Endothelial cell of umbilical vein (primary cell): ENCODE data around the gene FSTL3. TPM values are rescaled to one million over a fixed set of nuclear protein-coding genes. Genes with fewer than 3 reads are reported as not detected.
A peak's percentile ranks its signal among the peaks of the same experiment; 100 is the strongest.
"Not testable (repeated sequence)": the region's sequence is repeated elsewhere in the genome, so short reads cannot be mapped to it uniquely, and the experiment has no call there.

Experiments used
- Bru-seq: library from RNA; stranded (reverse); fragments of 400-500 nt; gene quantifications from one replicate; lab custom pipeline; 2021; lab: Mats Ljungman, UMichigan
- BruChase-seq, 2 experiments: library from RNA; stranded (reverse); fragments of 400-500 nt; gene quantifications; one replicate each; lab custom pipeline; 2021; lab: Mats Ljungman, UMichigan
- BruUV-seq: library from RNA; stranded (reverse); fragments of 400-500 nt; replicated peaks from 2 replicates; lab custom pipeline; 2021; lab: Mats Ljungman, UMichigan
- CTCF ChIA-PET: fragments of 300-600, 350-600 bp; sonication (Branson Sonifier 250); formaldehyde crosslinking; loops from one replicate; lab custom pipeline; 2021; ENCODE audit warnings: antibody characterized with exemption, inconsistent platforms; lab: Charles Lee
- POLR2A ChIA-PET: fragments of 300-600, 350-600 bp; sonication (Branson Sonifier 250); formaldehyde crosslinking; loops from one replicate; lab custom pipeline; 2021; ENCODE audit warnings: antibody characterized with exemption, inconsistent platforms; lab: Charles Lee
- DNase-seq: peaks from one replicate; pipeline ENCODE4 v3.0.0-alpha.2; 2011; ENCODE audit warnings: low read depth, low spot score
- FAIRE-seq: peaks from 2 replicates; lab custom pipeline; 2011; peaks lifted over from hg19 to GRCh38; lab: Jason Lieb, UNC
- H2AFZ ChIP-seq: 2 replicates; pipeline ENCODE4 v1.6.0; 2012; ENCODE audit warnings: low read depth, low read length, control low read depth, inconsistent platforms
- H3K27ac ChIP-seq: 2 replicates; pipeline ENCODE4 v1.5.1; 2011; ENCODE audit warnings: low read depth, mild to moderate bottlenecking, control low read depth, low read length, moderate library complexity; ENCODE audit not compliant: insufficient read depth
- H3K27me3 ChIP-seq, 2 experiments: 2 replicates each; pipeline versions ENCODE4 v1.6.0 to v1.6.1; 2011; ENCODE audit warnings: low read length in 2 of 2, mixed read lengths in 1 of 2; ENCODE audit not compliant: control insufficient read depth in 2 of 2, insufficient read depth in 2 of 2
- H3K36me3 ChIP-seq, 2 experiments: 2 replicates in 1 of 2; 3 replicates in 1 of 2; pipeline ENCODE4 v1.5.1; 2011; ENCODE audit warnings: low read length in 2 of 2, mild to moderate bottlenecking in 1 of 2, moderate library complexity in 1 of 2; ENCODE audit not compliant: control insufficient read depth in 2 of 2, insufficient read depth in 2 of 2; ENCODE audit errors: extremely low read depth in 1 of 2
- H3K4me1 ChIP-seq: 3 replicates; pipeline ENCODE4 v1.5.1; 2011; ENCODE audit warnings: mild to moderate bottlenecking, low read length; ENCODE audit not compliant: control insufficient read depth, insufficient read depth; ENCODE audit errors: extremely low read depth
- H3K4me2 ChIP-seq: 2 replicates; pipeline ENCODE4 v1.6.1; 2011; ENCODE audit warnings: low read length, control low read depth, mixed read lengths; ENCODE audit not compliant: insufficient read depth
- H3K4me3 ChIP-seq, 3 experiments: fragments of 200-600 bp in 1 of 3; sonication (generic), shearing (Covaris generic) in 1 of 3; replicated peaks in 1 of 3; 2 replicates each; pipeline ENCODE4 v1.5.1; 2011 to 2016; ENCODE audit warnings: control low read depth in 3 of 3, low read length in 3 of 3, mild to moderate bottlenecking in 2 of 3, inconsistent platforms in 1 of 3, low read depth in 1 of 3, moderate library complexity in 1 of 3; ENCODE audit not compliant: insufficient read depth in 1 of 3
- H3K79me2 ChIP-seq: 2 replicates; pipeline ENCODE4 v1.6.0; 2012; ENCODE audit warnings: low read length, inconsistent platforms; ENCODE audit not compliant: control insufficient read depth, insufficient read depth
- H3K9ac ChIP-seq: replicated peaks from 2 replicates; pipeline ENCODE3; 2011; ENCODE audit warnings: low read length, control low read depth; ENCODE audit not compliant: insufficient read depth; ENCODE audit errors: extremely low read depth
- H3K9me1 ChIP-seq: replicated peaks from 3 replicates; pipeline ENCODE4 v1.6.0; 2011; ENCODE audit warnings: mild to moderate bottlenecking, low read length; ENCODE audit not compliant: control insufficient read depth, insufficient read depth; ENCODE audit errors: extremely low read depth
- H3K9me3 ChIP-seq: replicated peaks from 2 replicates; pipeline ENCODE4 v1.5.1; 2012; ENCODE audit warnings: low read length, inconsistent platforms; ENCODE audit not compliant: control insufficient read depth, insufficient read depth
- H4K20me1 ChIP-seq: replicated peaks from 2 replicates; pipeline ENCODE3; 2011; ENCODE audit warnings: mild to moderate bottlenecking, low read length; ENCODE audit not compliant: control insufficient read depth, insufficient read depth; ENCODE audit errors: extremely low read depth
- CTCF ChIP-seq, 2 donors: IDR thresholded peaks; 1 replicate in 1 of 2; 2 replicates in 1 of 2; pipeline ENCODE4 v1.5.1; 2011; ENCODE audit warnings: low read length in 2 of 2, mild to moderate bottlenecking in 2 of 2, moderate library complexity in 2 of 2, control low read depth in 1 of 2, inconsistent platforms in 1 of 2, low read depth in 1 of 2; ENCODE audit not compliant: insufficient read depth in 1 of 2; ENCODE audit errors: extremely low read depth in 1 of 2
- EZH2 ChIP-seq: IDR thresholded peaks from 2 replicates; pipeline ENCODE4 v1.6.1; 2012; ENCODE audit warnings: borderline replicate concordance, low read depth, mild to moderate bottlenecking, moderate library complexity, low read length, inconsistent platforms; ENCODE audit not compliant: severe bottlenecking
- JUN ChIP-seq: IDR thresholded peaks from 2 replicates; pipeline ENCODE4 v1.6.1; 2011; ENCODE audit warnings: borderline replicate concordance, low read depth; ENCODE audit not compliant: insufficient read length, insufficient read depth
- POLR2A ChIP-seq: IDR thresholded peaks from 2 replicates; pipeline ENCODE4 v1.6.1; 2012; ENCODE audit warnings: low read depth, mild to moderate bottlenecking, control low read depth, low read length
- POLR2AphosphoS5 ChIP-seq: IDR thresholded peaks from 2 replicates; pipeline ENCODE4 v1.6.1; 2012; ENCODE audit warnings: low read depth, mild to moderate bottlenecking, control low read depth, low read length, moderate library complexity; ENCODE audit not compliant: insufficient read depth
- dilution Hi-C: fragments of 300-500 bp; cut with MboI; formaldehyde crosslinking; loops from one replicate; pipeline ENCODE4 v1.15.0; 2019; ENCODE audit warnings: low sequenced_read_pairs; ENCODE audit not compliant: extremely low pct_ligation_motif_present
- intact Hi-C: fragments of 100-400 bp; cut with micrococcal nuclease; formaldehyde crosslinking; loops from one replicate; pipeline ENCODE4 v1.10.0; 2022
- long read RNA-seq: library from polyadenylated mRNA; stranded (forward); transcript quantifications from one replicate; pipeline ENCODE4 v2.0.0, GENCODE V29; 2021
- polyA minus RNA-seq, 3 experiments: library from RNA; depleted of rRNA, polyadenylated mRNA; stranded (reverse); fragments of >200 nt; gene quantifications; 1 replicate in 1 of 3; 2 replicates in 2 of 3; pipeline ENCODE4 v1.2.3, GENCODE V29; 2011
- polyA plus RNA-seq, 4 experiments: library from polyadenylated mRNA; depleted of rRNA in 3 of 4; stranded (reverse) in 3 of 4; unstranded in 1 of 4; fragments of >200 nt; gene quantifications; 2 replicates each; pipeline versions ENCODE4 v1.2.1 to v1.2.3, GENCODE V29; 2011 to 2012; ENCODE audit warnings: missing spikeins in 1 of 4
- total RNA-seq: library from RNA; stranded (reverse); gene quantifications from 2 replicates; pipeline ENCODE4 v1.2.3, GENCODE V29; 2021

The FSTL3 gene
- total RNA-seq (19.9 and 30.3 TPM in 2 replicates), polyA plus RNA-seq (45.2 and 70.7 TPM in 2 replicates), polyA minus RNA-seq (14.0 and 17.2 TPM in 2 replicates), Bru-seq, nascent RNA (percentile 40 among the genes with signal in this experiment), BruChase-seq, experiment 1, labeled RNA remaining after a 6-hour chase (percentile 84 among the genes with signal in this experiment), BruChase-seq, experiment 2, labeled RNA remaining after a 2-hour chase (percentile 69 among the genes with signal in this experiment)
- 23.1 and 28.2 TPM in 2 replicates for polyA plus RNA-seq (2011; cell fraction: cytosol; rRNA removed)
- polyA plus RNA-seq (2011; cell fraction: nucleus; rRNA removed), result 43.7 and 57.4 TPM in 2 replicates
- 27.8 and 50.7 TPM in 2 replicates for polyA plus RNA-seq (2012)
- 102 TPM for polyA minus RNA-seq (2011; cell fraction: cytosol; rRNA and poly(A)+ RNA removed)
- 5.0 and 10.4 TPM in 2 replicates for polyA minus RNA-seq (2011; cell fraction: nucleus; rRNA and poly(A)+ RNA removed)
- long read RNA-seq, transcript FSTL3-201 (5 exons, 2,542 nt), result major isoform, 28 of 43 reads
- long read RNA-seq, partial matches to known transcripts, result 3 of 43 reads
- long read RNA-seq, other reads (novel, unspliced or antisense), result 11 of 43 reads

- Histone ChIP-seq H3K4me1 (peaks cover 16% of the 10 kb centered on the region), H3K27ac (peak within 1 kb of the TSS; percentile 80), H3K27me3 (no peaks in the 10 kb centered on the region), H3K9me1 (no peaks in the 10 kb centered on the region), H4K20me1 (no peaks in the 10 kb centered on the region), H3K9me3 (no peaks in the 10 kb centered on the region), H3K4me2 (peak within 1 kb of the TSS; percentile 78), H2AFZ (peak within 1 kb of the TSS; percentile 34), H3K4me3 (peak within 1 kb of the TSS; percentile 26 to 58 (median 28)), H3K79me2 (peaks cover 12% of the 10 kb centered on the region), H3K9ac (peak within 1 kb of the TSS; percentile 81), H3K36me3 (no peaks in the 10 kb centered on the region)
- no peak for DNase-seq
- TF ChIP-seq JUN (no peak), EZH2 (no peak), POLR2A (peak; percentile 67), CTCF (IDR thresholded peaks at IDR 0.05; ENCODE audit: extremely low read depth in 1 of 2, insufficient read depth in 1 of 2, low read depth in 1 of 2, low read length in 2 of 2) (no peak), POLR2AphosphoS5 (peak; percentile 45)
- FAIRE-seq, result peak; percentile 18
- ChIA-PET CTCF (interaction anchor here (0.7 to 3.5 kb wide), 5 partner anchors 10 to 58 kb away, joined by 3 to 20 read pairs (median 4); partner anchors contain the start of gene RNF126), POLR2A (interaction anchor here (0.8 kb wide), 1 partner anchor 145 kb away, joined by 3 read pairs; the partner anchor contains the start of gene CDC34)
- dilution Hi-C loops (no loop called here), intact Hi-C loops (no loop called here)
- TSS peak; percentile 40 for BruUV-seq
These were observed at the start of gene FSTL3 for GRCh38 chr19:676339-677105. Gene FSTL3, plus strand, starts transcription at chr19:676392. Its CDS starts 32 bp downstream, at chr19:676424.

- H3K9me1 ChIP-seq, H2AFZ ChIP-seq, POLR2A ChIA-PET, BruUV-seq, H3K9ac ChIP-seq, H3K27ac ChIP-seq, H3K4me2 ChIP-seq, H3K4me1 ChIP-seq, dilution Hi-C loops, H4K20me1 ChIP-seq, H3K9me3 ChIP-seq, intact Hi-C loops, FAIRE-seq, DNase-seq, H3K79me2 ChIP-seq, H3K4me3 ChIP-seq, H3K27me3 ChIP-seq: not testable (repeated sequence)
- H3K36me3 ChIP-seq, result peaks cover 0 to 25% of the 10 kb centered on the region in 2 experiments
- CTCF ChIA-PET, result interaction anchor here (1.3 kb wide), 1 partner anchor 70 kb away, joined by 3 read pairs; no protein-coding TSS in a partner anchor
These were observed 49.6 kb upstream of the FSTL3 start for GRCh38 chr19:626566-626965.
